Ureter (tissue), 1 donor: ENCODE measurements around the gene ABCD1. TPM values are rescaled to one million over a fixed set of nuclear protein-coding genes. Genes with fewer than 3 reads are reported as not detected.

Experiments
- DNase-seq: peaks from one replicate; pipeline ENCODE4 v3.0.0-alpha.2; 2020; ENCODE audit warnings: low spot score
- total RNA-seq: library from RNA; stranded (reverse); gene quantifications from one replicate; pipeline ENCODE4 v1.2.4, GENCODE V29; 2023
- donor health status: DM: yes; HTN: yes; CAD: no.

Gene ABCD1
- total RNA-seq, 1 donor from 2014 or later, result 15.1 TPM

- DNase-seq, result no peak
Observed at GRCh38 chrX:153791104-153791852, 66.6 kb downstream of the ABCD1 start.

GRCh38 chrX:153792368-153792767 is 67.7 kb downstream of the ABCD1 start:
- DNase-seq, result no peak

- DNase-seq, result no peak
Observed at GRCh38 chrX:153793291-153793690, 68.6 kb downstream of the ABCD1 start.

Other genes with a start within 250 kb of the ABCD1 start
- gene BGN, start 229.9 kb upstream of the ABCD1 start, total RNA-seq, result 77.5 TPM
- gene ATP2B3, start 207.2 kb upstream of the ABCD1 start, total RNA-seq, result not detected
- gene CCNQ, start 125.7 kb upstream of the ABCD1 start, total RNA-seq, result 15.0 TPM
- 2.7 TPM for gene DUSP9, start 77.7 kb upstream of the ABCD1 start, total RNA-seq
- gene PNCK, start 51.0 kb upstream of the ABCD1 start, total RNA-seq, result 12.3 TPM
- 70.3 TPM for gene SLC6A8, start 36.9 kb upstream of the ABCD1 start, total RNA-seq
- gene BCAP31, start 469 bp upstream of the ABCD1 start, total RNA-seq, result 315 TPM
- gene PLXNB3, start 39.4 kb downstream of the ABCD1 start, total RNA-seq, result 42.8 TPM
- gene SRPK3, start 56.2 kb downstream of the ABCD1 start, total RNA-seq, result 2.7 TPM
- 57.0 TPM for gene IDH3G, start 69.5 kb downstream of the ABCD1 start, total RNA-seq
- gene SSR4, start 69.8 kb downstream of the ABCD1 start, total RNA-seq, result 253 TPM
- gene PDZD4, start 105.7 kb downstream of the ABCD1 start, total RNA-seq, result 10.6 TPM
- gene L1CAM, start 161.3 kb downstream of the ABCD1 start, total RNA-seq, result 3.8 TPM
- gene AVPR2, start 179.8 kb downstream of the ABCD1 start, total RNA-seq, result 2.3 TPM
- gene ARHGAP4, start 201.4 kb downstream of the ABCD1 start, total RNA-seq, result 43.7 TPM
- gene NAA10, start 210.2 kb downstream of the ABCD1 start, total RNA-seq, result 83.7 TPM
- gene RENBP, start 219.8 kb downstream of the ABCD1 start, total RNA-seq, result 7.4 TPM
- gene HCFC1, start 247.0 kb downstream of the ABCD1 start, total RNA-seq, result 73.9 TPM
- 12.8 TPM for gene TMEM187, start 247.9 kb downstream of the ABCD1 start, total RNA-seq